Right atrium auricular region (tissue), 2 donors: ENCODE data around the gene HYAL4. TPM values are rescaled to one million over a fixed set of nuclear protein-coding genes. Genes with fewer than 3 reads are reported as not detected.
"Not testable (repeated sequence)": the region's sequence is repeated elsewhere in the genome, so short reads cannot be mapped to it uniquely, and the experiment has no call there.

Experiments
- DNase-seq: peaks from one replicate; pipeline ENCODE4 v3.0.0-alpha.2; 2019; ENCODE audit warnings: low spot score
- H3K27ac ChIP-seq, 2 donors: fragments of 200-600 bp; sonication (generic); 1 replicate in 1 of 2; 2 replicates in 1 of 2; pipeline ENCODE4 v1.5.1; 2016 to 2019
- H3K27me3 ChIP-seq, 2 donors: fragments of 200-600 bp; sonication (generic); one replicate each; pipeline versions ENCODE4 v1.5.1 to v1.6.0; 2017 to 2019
- H3K36me3 ChIP-seq: fragments of 200-600 bp; sonication (generic); one replicate; pipeline ENCODE4 v1.5.1; 2016
- H3K4me1 ChIP-seq, 2 donors: fragments of 200-600 bp; sonication (generic); one replicate each; pipeline versions ENCODE4 v1.5.1 to v1.6.0; 2017 to 2019
- H3K4me3 ChIP-seq, 2 donors: fragments of 200-600 bp; sonication (generic); 1 replicate in 1 of 2; 2 replicates in 1 of 2; pipeline ENCODE4 v1.5.1; 2017 to 2019; ENCODE audit warnings: mild to moderate bottlenecking in 1 of 2, moderate library complexity in 1 of 2
- H3K9me3 ChIP-seq, 2 donors: fragments of 200-600 bp; sonication (generic); one replicate each; pipeline ENCODE4 v1.5.1; 2019
- total RNA-seq, 2 donors: library from RNA; depleted of rRNA; stranded (reverse); fragments of >200 nt; gene quantifications; one replicate each; pipeline ENCODE4 v1.1.0, GENCODE V29; 2016
- TF ChIP-seq, protein P1 (sequence below), 2 donors: fragments of 200-600 bp; sonication (generic); IDR thresholded peaks; one replicate each; pipeline ENCODE4 v1.5.1; 2019; ENCODE audit warnings: antibody characterized with exemption in 2 of 2

HYAL4 gene
- total RNA-seq, 2 donors from 2014 or later, result 0.28 TPM; not detected in 1

GRCh38 chr7:123820864-123821263, 24.1 kb upstream of the HYAL4 start:
- TF ChIP-seq, protein P1, sequence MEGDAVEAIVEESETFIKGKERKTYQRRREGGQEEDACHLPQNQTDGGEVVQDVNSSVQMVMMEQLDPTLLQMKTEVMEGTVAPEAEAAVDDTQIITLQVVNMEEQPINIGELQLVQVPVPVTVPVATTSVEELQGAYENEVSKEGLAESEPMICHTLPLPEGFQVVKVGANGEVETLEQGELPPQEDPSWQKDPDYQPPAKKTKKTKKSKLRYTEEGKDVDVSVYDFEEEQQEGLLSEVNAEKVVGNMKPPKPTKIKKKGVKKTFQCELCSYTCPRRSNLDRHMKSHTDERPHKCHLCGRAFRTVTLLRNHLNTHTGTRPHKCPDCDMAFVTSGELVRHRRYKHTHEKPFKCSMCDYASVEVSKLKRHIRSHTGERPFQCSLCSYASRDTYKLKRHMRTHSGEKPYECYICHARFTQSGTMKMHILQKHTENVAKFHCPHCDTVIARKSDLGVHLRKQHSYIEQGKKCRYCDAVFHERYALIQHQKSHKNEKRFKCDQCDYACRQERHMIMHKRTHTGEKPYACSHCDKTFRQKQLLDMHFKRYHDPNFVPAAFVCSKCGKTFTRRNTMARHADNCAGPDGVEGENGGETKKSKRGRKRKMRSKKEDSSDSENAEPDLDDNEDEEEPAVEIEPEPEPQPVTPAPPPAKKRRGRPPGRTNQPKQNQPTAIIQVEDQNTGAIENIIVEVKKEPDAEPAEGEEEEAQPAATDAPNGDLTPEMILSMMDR (IDR thresholded peaks at IDR 0.05), result no peak
- H3K36me3 ChIP-seq, result no peaks in the 10 kb centered on the region
- H3K27ac ChIP-seq, result no peak overlapping the region
- H3K9me3 ChIP-seq, result no peaks in the 10 kb centered on the region
- no peak overlapping the region for H3K4me3 ChIP-seq
- no peaks in the 10 kb centered on the region for H3K27me3 ChIP-seq
- DNase-seq, result no peak
- no peaks in the 10 kb centered on the region for H3K4me1 ChIP-seq

DNA sequence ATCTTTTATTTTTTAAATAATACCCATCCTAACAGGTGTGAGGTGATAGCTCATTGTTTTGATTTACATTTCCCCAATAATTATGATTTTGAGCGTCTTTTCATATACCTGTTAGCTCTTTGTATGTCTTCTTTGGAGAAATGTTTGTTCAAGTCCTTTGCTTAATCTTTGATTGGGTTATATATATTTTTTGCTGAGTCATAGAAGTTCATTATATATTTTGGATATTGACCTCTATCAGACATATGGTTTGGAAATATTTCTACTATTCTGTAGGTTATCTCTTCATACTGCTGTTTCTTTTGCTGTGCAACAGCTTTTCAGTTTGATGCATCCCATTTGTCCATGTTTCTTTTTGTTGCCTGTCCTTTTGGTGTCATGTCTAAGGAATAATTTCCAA, 23.6 kb upstream of the HYAL4 start:
- Histone ChIP-seq H3K4me3 (no peak overlapping the region), H3K4me1 (no peaks in the 10 kb centered on the region), H3K27me3 (no peaks in the 10 kb centered on the region), H3K36me3 (no peaks in the 10 kb centered on the region), H3K27ac (no peak overlapping the region), H3K9me3 (no peaks in the 10 kb centered on the region)
- TF ChIP-seq, protein P1 (IDR thresholded peaks at IDR 0.05), result no peak
- no peak for DNase-seq

- H3K36me3 ChIP-seq, result no peaks in the 10 kb centered on the region
Observed at GRCh38 chr7:123823898-123824753, 20.8 kb upstream of the HYAL4 start.

GRCh38 chr7:123824754-123825067, 20.3 kb upstream of the HYAL4 start:
- no peak for DNase-seq
- Histone ChIP-seq H3K4me3 (no peak overlapping the region), H3K4me1 (no peaks in the 10 kb centered on the region), H3K27ac (no peak overlapping the region), H3K36me3 (no peaks in the 10 kb centered on the region), H3K9me3 (no peaks in the 10 kb centered on the region), H3K27me3 (no peaks in the 10 kb centered on the region)
- TF ChIP-seq, protein P1 (IDR thresholded peaks at IDR 0.05), result no peak

More at GRCh38 chr7:123823898-123824753, 20.8 kb upstream of the HYAL4 start:
- Histone ChIP-seq H3K9me3 (no peaks in the 10 kb centered on the region), H3K27me3 (no peaks in the 10 kb centered on the region), H3K4me1 (no peaks in the 10 kb centered on the region), H3K4me3 (no peak overlapping the region), H3K27ac (no peak overlapping the region)
- no peak for DNase-seq
- TF ChIP-seq, protein P1 (IDR thresholded peaks at IDR 0.05), result no peak

DNA sequence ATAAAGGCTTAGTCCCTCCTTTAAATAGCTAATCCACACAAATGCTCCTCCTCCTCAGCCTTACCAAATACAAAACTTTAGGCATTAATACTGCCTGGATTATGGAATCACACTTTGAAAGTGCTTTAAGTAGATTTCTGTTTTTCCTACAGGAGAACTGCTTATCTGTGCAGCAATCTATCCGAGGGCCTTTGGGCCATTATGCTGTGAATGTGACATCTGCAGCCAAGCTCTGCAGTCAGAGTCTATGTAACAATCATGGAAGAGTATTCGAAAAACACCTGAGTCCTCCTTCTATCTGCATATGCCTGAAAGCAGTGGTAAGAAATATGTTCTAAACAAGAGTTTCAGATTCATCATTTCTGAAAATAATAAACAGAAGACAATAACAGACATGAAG, 16.2 kb upstream of the HYAL4 start:
- TF ChIP-seq, protein P1 (IDR thresholded peaks at IDR 0.05), result no peak
- DNase-seq, result no peak
- Histone ChIP-seq H3K27me3 (no peaks in the 10 kb centered on the region), H3K9me3 (no peaks in the 10 kb centered on the region), H3K27ac (no peak overlapping the region), H3K4me1 (no peaks in the 10 kb centered on the region), H3K4me3 (no peak overlapping the region), H3K36me3 (no peaks in the 10 kb centered on the region)

- Histone ChIP-seq H3K27me3 (no peaks in the 10 kb centered on the region), H3K4me3 (no peak overlapping the region), H3K36me3 (no peaks in the 10 kb centered on the region), H3K27ac (no peak overlapping the region), H3K4me1 (no peaks in the 10 kb centered on the region), H3K9me3 (no peaks in the 10 kb centered on the region)
- no peak for DNase-seq
- TF ChIP-seq, protein P1 (IDR thresholded peaks at IDR 0.05), result no peak
Observed at GRCh38 chr7:123836656-123837055, 8.3 kb upstream of the HYAL4 start.

DNA sequence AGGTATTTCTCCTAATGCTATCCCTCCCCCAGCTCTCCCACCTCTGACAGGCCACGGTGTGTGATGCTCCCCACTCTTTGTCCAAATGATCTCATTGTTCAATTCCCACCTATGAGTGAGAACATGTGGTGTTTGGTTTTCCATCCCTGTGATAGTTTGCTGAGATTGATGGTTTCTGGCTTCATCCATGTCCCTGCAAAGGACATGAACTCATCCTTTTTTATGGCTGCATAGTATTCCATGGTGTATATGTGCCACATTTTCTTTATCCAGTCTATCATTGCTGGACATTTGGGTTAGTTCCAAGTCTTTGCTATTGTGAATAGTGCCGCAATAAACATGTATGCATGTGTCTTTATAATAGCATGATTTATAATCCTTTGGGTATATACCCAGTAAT, 5.9 kb upstream of the HYAL4 start:
- not testable (repeated sequence) for H3K9me3 ChIP-seq, H3K4me1 ChIP-seq, H3K27ac ChIP-seq, H3K36me3 ChIP-seq, DNase-seq, H3K27me3 ChIP-seq, H3K4me3 ChIP-seq

DNA sequence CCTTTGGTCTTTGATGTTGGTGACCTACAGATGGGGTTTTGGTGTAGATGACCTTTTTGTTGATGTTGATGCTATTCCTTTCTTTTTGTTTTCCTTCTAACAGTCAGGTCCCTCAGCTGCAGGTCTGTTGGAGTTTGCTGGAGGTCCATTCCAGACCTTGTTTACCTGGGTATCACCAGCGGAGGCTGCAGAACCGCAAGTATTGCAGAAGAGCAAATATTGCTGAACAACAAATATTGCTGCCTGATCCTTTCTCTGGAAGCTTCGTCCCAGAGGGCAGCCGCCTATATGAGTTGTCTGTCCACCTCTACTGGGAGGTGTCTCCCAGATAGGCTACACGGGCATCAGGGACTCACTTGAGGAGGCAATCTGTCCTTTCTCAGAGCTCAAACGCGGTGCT, 827 bp upstream of the HYAL4 start:
- DNase-seq, result not testable (repeated sequence)

More for the DNA sequence above, 827 bp upstream of the HYAL4 start:
- H3K4me1 ChIP-seq, H3K27ac ChIP-seq, H3K9me3 ChIP-seq, H3K27me3 ChIP-seq, H3K36me3 ChIP-seq, H3K4me3 ChIP-seq: not testable (repeated sequence)
